Activated effector memory CD4-positive, alpha-beta T cell treated with Interleukin-2 at 50 U/mL for 16 hours (primary cell): ENCODE data around the gene SH3BGRL3.
"Not testable (repeated sequence)": the region's sequence is repeated elsewhere in the genome, so short reads cannot be mapped to it uniquely, and the experiment has no call there.

ENCODE experiments used
- DNase-seq: peaks from one replicate; pipeline ENCODE4 v3.0.0-alpha.2; 2020

SH3BGRL3 gene

GRCh38 chr1:26291939-26292338 lies 12.1 kb downstream of the SH3BGRL3 start:
- DNase-seq = no peak

GRCh38 chr1:26292735-26293134 lies 12.8 kb downstream of the SH3BGRL3 start:
- not testable (repeated sequence) for DNase-seq

- DNase-seq = no peak
Observed at GRCh38 chr1:26293911-26294463, 14.1 kb downstream of the SH3BGRL3 start.

- no peak for DNase-seq
Observed at GRCh38 chr1:26295194-26296138, 15.6 kb downstream of the SH3BGRL3 start.

GRCh38 chr1:26296340-26297056 lies 16.6 kb downstream of the SH3BGRL3 start:
- DNase-seq = no peak

GRCh38 chr1:26297057-26297790 lies 17.3 kb downstream of the SH3BGRL3 start:
- DNase-seq = no peak

GRCh38 chr1:26297791-26298124 lies 17.9 kb downstream of the SH3BGRL3 start:
- DNase-seq = no peak

- DNase-seq = no peak
Observed at GRCh38 chr1:26300578-26301275, 20.8 kb downstream of the SH3BGRL3 start.

GRCh38 chr1:26302733-26303405 lies 23.0 kb downstream of the SH3BGRL3 start:
- no peak for DNase-seq

GRCh38 chr1:26305667-26306289 lies 25.9 kb downstream of the SH3BGRL3 start:
- no peak for DNase-seq

GRCh38 chr1:26306290-26307229 lies 26.7 kb downstream of the SH3BGRL3 start, which contains the start of gene UBXN11:
Gene UBXN11 (minus strand): TSS chr1:26306636. CDS start chr1:26302883, 3,753 bp downstream.
- peak; percentile 87 for DNase-seq

- no peak for DNase-seq
Observed at GRCh38 chr1:26307363-26307781, 27.5 kb downstream of the SH3BGRL3 start.

GRCh38 chr1:26307966-26308899 lies 28.3 kb downstream of the SH3BGRL3 start:
- DNase-seq = not testable (repeated sequence)

GRCh38 chr1:26314501-26314900 lies 34.6 kb downstream of the SH3BGRL3 start:
- DNase-seq = no peak

- DNase-seq = no peak
Observed at GRCh38 chr1:26315874-26316850, 36.3 kb downstream of the SH3BGRL3 start.

GRCh38 chr1:26317146-26317545 lies 37.3 kb downstream of the SH3BGRL3 start:
- no peak for DNase-seq

- peak; percentile 71 for DNase-seq
Observed at GRCh38 chr1:26317612-26318337, 37.9 kb downstream of the SH3BGRL3 start, which contains the start of gene CD52. Gene CD52 (plus strand): TSS chr1:26317958. CDS start chr1:26318018, 60 bp downstream.
